ENCODE data around the gene GAA. TPM values are rescaled to one million over a fixed set of nuclear protein-coding genes. Genes with fewer than 3 reads are reported as not detected.

Gene GAA
- total and polyA plus RNA-seq, 2 of the 4 experiments (the other 2 are of a cell fraction): 2.2 to 14.8 TPM

GRCh38 chr17:80087346-80088265 lies 13.8 kb upstream of the GAA start:
- Histone ChIP-seq H4K20me1 (ENCODE audit: insufficient read depth, low read length) (no peaks in the 10 kb centered on the region), H3K9me3 (ENCODE audit: control insufficient read depth, insufficient read depth, low read length) (no peaks in the 10 kb centered on the region), H3K23ac (ENCODE audit: low read depth, low read length) (no peak overlapping the region), H3K4me1 (ENCODE audit: control insufficient read depth, insufficient read depth, low read length) (no peaks in the 10 kb centered on the region), H3K79me1 (ENCODE audit: low read depth in 1 of 2, low read length in 2 of 2) (no peaks in the 10 kb centered on the region), H3K9ac (ENCODE audit: low read depth, low read length) (no peak overlapping the region), H3K18ac (ENCODE audit: low read depth, low read length) (no peak overlapping the region), H2BK20ac (ENCODE audit: low read depth, low read length) (no peak overlapping the region), H2AFZ (replicated peaks; ENCODE audit: low read length, poor library complexity) (no peak overlapping the region), H4K5ac (ENCODE audit: low read depth, low read length) (no peak overlapping the region), H3K4me3 (ENCODE audit: insufficient read depth, low read depth, low read length) (no peak overlapping the region), H2BK120ac (ENCODE audit: low read depth, low read length) (no peak overlapping the region), H3K27me3 (ENCODE audit: control insufficient read depth, insufficient read depth, low read length) (peaks cover 10% of the 10 kb centered on the region), H2BK15ac (ENCODE audit: low read depth, low read length) (no peak overlapping the region), H3K27ac (ENCODE audit: insufficient read depth, low read length) (no peak overlapping the region), H2AK9ac (replicated peaks; ENCODE audit: low read depth, low read length, poor library complexity) (no peak overlapping the region), H4K8ac (ENCODE audit: low read depth in 2 of 2, low read length in 2 of 2) (no peak overlapping the region), H3K4ac (ENCODE audit: low read depth, low read length) (no peak overlapping the region), H3K56ac (ENCODE audit: extremely low read depth, insufficient read depth, low read length) (no peak overlapping the region), H2AK5ac (ENCODE audit: low read depth, low read length) (no peak overlapping the region), H4K91ac (ENCODE audit: insufficient read depth, low read depth, low read length) (no peak overlapping the region), H3K4me2 (ENCODE audit: low read depth, low read length) (no peak overlapping the region), H2BK5ac (ENCODE audit: low read depth, low read length, poor library complexity, severe bottlenecking) (no peak overlapping the region), H3K36me3 (ENCODE audit: control insufficient read depth, insufficient read depth, low read length) (no peaks in the 10 kb centered on the region), H3K9me1 (ENCODE audit: insufficient read depth, low read length) (no peaks in the 10 kb centered on the region), H3K14ac (replicated peaks; ENCODE audit: low read depth, low read length) (no peak overlapping the region)
- dilution Hi-C loops (cut with HindIII; ENCODE audit: low sequenced_read_pairs, unreplicated experiment) (no loop called here), intact Hi-C loops (cut with micrococcal nuclease) (loop anchor here (10.0 kb wide), 1 partner anchor 167 kb away; no protein-coding TSS in a partner anchor), in situ Hi-C loops (cut with MboI; ENCODE audit: low sequenced_read_pairs) (no loop called here)
- DNase-seq (no peak), ATAC-seq (ENCODE audit: low read depth) (no peak)
- TF ChIP-seq CEBPB (IDR thresholded peaks at IDR 0.05; ENCODE audit: low read depth, low read length) (no peak), POLR2A (IDR thresholded peaks at IDR 0.05; ENCODE audit: low read depth, low read length) (no peak), CHD1 (IDR thresholded peaks at IDR 0.05; ENCODE audit: low read depth, low read length) (no peak), RFX5 (IDR thresholded peaks at IDR 0.05; ENCODE audit: low read depth, low read length) (no peak), MAFK (IDR thresholded peaks at IDR 0.05; ENCODE audit: low read depth, low read length) (no peak), NFE2L2 (IDR thresholded peaks at IDR 0.05; ENCODE audit: low read depth, low read length) (no peak), FOS (IDR thresholded peaks at IDR 0.05; ENCODE audit: low read depth, low read length) (no peak), RAD21 (IDR thresholded peaks at IDR 0.05; ENCODE audit: low read length) (no peak), BHLHE40 (IDR thresholded peaks at IDR 0.05; ENCODE audit: low read depth, low read length) (no peak), MAZ (IDR thresholded peaks at IDR 0.05; ENCODE audit: borderline replicate concordance, low read depth, low read length) (no peak), CTCF (conservative IDR thresholded peaks at IDR 0.05; ENCODE audit: low read depth, low read length) (no peak), RCOR1 (IDR thresholded peaks at IDR 0.05; ENCODE audit: insufficient replicate concordance, low read length) (no peak), ELK1 (IDR thresholded peaks at IDR 0.05; ENCODE audit: borderline replicate concordance, low read depth, low read length) (no peak), SMC3 (IDR thresholded peaks at IDR 0.05; ENCODE audit: low read depth, low read length) (no peak), MXI1 (IDR thresholded peaks at IDR 0.05; ENCODE audit: borderline replicate concordance, low read depth, low read length) (no peak)
- ChIA-PET CTCF (interaction anchor here (0.9 to 1.7 kb wide), 2 partner anchors 14 to 79 kb away, joined by 3 to 5 read pairs; partner anchors contain the start of gene GAA), POLR2A (ENCODE audit: unreplicated experiment) (interaction anchor here (1.0 kb wide), 1 partner anchor 14 kb away, joined by 3 read pairs; the partner anchor contains the start of gene GAA)
- no TSS peak for BruUV-seq (replicated peaks)
- WGBS, 2 experiments (ENCODE audit: extremely low coverage in 2 of 2, insufficient read length in 1 of 2): 85% methylated on average over 14 of the region's 34 CpGs; no CpG with 5 or more reads in 1 of the 2 experiments
